GM12872 (cell line): ENCODE results near the gene CTPS2.

Source experiments
- CTCF ChIP-seq: IDR thresholded peaks from 3 replicates; pipeline ENCODE4 v1.5.1; 2011; ENCODE audit warnings: low read depth, mild to moderate bottlenecking, low read length, moderate library complexity; ENCODE audit not compliant: insufficient read depth

The CTPS2 gene

GRCh38 chrX:16683007-16683664 is 29.3 kb downstream of the CTPS2 start:
- TF ChIP-seq CTCF, result no peak

- no peak for TF ChIP-seq CTCF
Measured at GRCh38 chrX:16678689-16679088, 33.8 kb downstream of the CTPS2 start.

- TF ChIP-seq CTCF, result 0 out of 3 replicates have a peak, but pooled peaks have one; percentile 8
Measured at GRCh38 chrX:16671005-16671404, 41.5 kb downstream of the CTPS2 start.

GRCh38 chrX:16666541-16666940 is 45.9 kb downstream of the CTPS2 start:
- TF ChIP-seq CTCF, result no peak

GRCh38 chrX:16665089-16665488 is 47.4 kb downstream of the CTPS2 start:
- no peak for TF ChIP-seq CTCF

- TF ChIP-seq CTCF, result no peak
Measured at GRCh38 chrX:16664626-16665025, 47.8 kb downstream of the CTPS2 start.

GRCh38 chrX:16664074-16664473 is 48.4 kb downstream of the CTPS2 start:
- TF ChIP-seq CTCF, result no peak

- TF ChIP-seq CTCF, result no peak
Measured at GRCh38 chrX:16662402-16662801, 50.1 kb downstream of the CTPS2 start.
